Endometrium (tissue), 2 donors: ENCODE data around the gene ROR1.

ENCODE experiments used
- FAIRE-seq: peaks from 2 replicates; lab custom pipeline; 2012; peaks lifted over from hg19 to GRCh38; lab: Jason Lieb, UNC
- donor health status: control.
- donor health status: control.

Gene ROR1

GRCh38 chr1:63937461-63938022 is 163.7 kb downstream of the ROR1 start:
- no peak for FAIRE-seq

- FAIRE-seq = no peak
Observed at GRCh38 chr1:63940440-63940839, 166.6 kb downstream of the ROR1 start.

DNA sequence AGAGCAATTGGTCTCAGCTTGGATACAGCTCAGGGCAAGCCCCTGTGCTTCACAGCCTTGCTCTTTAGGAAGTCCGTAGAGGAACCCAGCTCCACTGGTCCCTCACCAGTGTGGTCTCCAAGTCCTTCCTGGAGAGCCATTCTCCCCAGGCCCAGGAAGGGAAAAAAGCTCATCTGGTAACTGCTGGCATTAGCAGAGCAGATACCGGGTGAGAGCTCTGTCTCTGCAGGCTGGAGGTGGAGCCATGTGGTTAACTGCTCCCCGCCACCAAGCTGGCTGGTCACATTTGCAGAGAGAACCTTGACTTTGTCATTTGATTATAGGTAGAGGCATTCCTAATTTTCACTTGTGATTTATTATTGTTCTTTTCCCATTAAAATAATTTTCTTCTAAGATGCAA is 169.6 kb downstream of the ROR1 start:
- FAIRE-seq = no peak

DNA sequence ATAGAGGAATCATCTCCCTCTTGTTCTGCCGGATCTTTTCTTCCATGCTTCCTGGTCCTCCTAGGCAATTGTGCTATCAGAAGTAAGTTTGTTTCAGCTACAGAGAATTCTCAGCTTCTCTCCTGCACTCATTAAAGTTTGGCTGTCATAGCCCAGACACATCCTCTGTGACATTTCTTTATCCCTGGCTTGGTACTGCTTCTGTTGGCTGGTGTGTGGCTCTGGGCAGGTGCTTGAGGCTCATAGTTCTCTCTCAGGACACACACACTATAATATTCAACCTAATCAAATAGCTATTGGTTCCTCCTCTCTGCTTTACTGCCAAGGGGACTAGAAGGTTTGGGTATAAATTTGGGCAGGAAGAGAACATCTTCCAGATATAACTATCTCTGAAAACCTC is 172.1 kb downstream of the ROR1 start:
- no peak for FAIRE-seq

DNA sequence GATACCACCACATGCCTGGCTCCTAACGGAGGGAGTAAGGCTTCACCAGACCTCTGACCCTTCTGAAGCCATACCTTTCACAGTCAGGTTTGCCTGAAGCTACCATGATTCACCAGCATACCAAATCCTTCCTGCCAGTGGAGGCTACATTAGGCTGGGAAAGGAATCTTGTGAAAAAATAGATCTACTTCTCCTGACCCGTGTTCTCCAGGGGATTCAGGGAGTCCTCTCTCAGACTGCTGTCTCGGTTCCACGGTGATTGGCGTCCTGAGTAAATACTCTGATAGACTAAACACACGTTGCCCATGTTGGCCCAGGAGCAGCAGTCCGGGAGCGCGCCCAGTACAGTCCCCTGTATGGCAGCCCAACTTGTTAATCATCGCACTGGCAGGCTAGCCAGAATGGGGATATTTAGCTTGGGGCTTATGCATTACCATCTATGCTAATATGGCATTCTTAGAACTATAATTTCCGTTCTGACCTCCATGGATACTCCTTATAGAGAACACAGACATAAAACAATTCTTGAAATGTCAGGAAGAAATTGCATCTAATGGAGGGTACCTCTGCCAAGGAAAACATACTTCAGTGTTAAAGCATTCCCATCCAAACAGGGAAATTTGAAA is 173.2 kb downstream of the ROR1 start:
- no peak for FAIRE-seq

DNA sequence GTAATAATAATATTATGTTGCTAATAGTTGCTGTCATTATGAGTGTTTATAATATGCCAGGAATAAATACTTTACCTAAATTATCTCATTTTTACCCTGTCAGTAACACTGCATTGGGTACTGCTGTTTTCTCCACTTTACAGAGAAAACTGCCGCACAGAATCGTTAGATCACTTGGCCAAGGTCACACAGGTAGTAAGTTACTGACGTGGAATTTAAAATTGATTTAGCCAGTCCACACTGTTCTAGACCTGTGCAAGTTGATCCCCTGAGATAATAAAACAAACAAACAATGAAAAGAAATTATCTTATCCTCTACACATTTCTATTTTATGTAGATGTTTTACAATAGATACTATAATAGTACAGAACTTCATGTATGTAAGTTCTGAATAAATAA is 174.1 kb downstream of the ROR1 start:
- FAIRE-seq = peak; percentile 8

- no peak for FAIRE-seq
Observed at GRCh38 chr1:63950023-63950422, 176.2 kb downstream of the ROR1 start.

DNA sequence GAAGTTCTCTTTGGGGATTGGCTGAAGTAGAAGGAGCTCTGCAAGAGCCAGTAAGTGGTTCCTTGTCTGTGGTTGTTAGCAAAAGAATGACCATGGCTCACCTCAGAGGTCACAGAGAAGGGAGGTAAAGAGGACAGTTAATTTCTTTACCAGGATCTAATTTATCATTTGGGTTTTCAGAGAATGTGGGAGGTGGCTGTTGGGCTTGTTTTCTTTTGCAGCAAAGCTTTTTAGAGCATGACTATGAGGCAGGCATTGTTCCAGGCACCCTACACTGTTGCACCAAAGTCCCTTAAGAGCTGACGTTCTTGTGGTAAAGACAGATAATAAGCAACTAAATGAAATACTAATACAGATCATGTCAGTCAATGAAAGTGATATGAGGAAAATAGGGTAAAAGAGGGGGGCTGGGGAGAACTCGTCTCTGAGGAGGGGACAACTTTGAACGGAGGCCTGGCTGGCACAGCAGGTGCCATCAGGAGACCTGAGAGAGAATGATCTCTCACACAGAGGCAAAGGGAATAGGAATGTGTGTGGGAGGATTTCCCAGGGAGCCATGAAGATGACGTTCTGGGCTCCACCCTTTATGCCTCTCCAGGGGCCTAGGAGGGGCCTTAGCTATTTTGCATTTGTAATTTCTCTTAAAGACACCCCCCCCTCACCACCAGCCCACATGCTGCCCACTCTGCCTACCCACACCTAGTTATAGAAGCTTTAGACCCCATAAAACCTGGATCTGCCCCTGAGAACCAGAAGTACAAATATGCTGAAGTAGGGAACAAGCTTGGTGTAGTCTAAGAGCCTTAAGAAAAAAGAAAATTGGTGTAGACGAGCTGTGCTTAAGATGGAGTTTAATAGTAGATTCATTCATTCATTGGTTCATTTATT is 177.5 kb downstream of the ROR1 start:
- FAIRE-seq = no peak

DNA sequence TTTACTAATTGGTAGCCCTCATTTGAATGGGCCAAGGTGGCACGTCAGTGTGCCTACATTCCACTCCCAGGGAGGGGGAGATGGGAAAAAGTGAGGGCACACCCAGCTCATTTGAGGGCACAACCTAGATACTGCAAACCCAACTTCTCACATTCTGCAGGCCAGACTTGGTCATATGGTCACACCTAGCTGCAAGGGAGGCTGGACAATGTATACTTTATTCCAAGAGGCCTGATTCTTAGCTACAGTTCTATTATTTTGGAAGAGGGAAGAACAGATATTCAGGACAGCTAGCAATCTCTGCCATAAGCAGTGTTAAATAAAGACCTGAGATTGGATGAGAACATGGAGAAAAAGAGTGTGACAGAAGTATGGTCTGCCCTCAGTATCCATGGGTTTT is 180.4 kb downstream of the ROR1 start:
- no peak for FAIRE-seq

DNA sequence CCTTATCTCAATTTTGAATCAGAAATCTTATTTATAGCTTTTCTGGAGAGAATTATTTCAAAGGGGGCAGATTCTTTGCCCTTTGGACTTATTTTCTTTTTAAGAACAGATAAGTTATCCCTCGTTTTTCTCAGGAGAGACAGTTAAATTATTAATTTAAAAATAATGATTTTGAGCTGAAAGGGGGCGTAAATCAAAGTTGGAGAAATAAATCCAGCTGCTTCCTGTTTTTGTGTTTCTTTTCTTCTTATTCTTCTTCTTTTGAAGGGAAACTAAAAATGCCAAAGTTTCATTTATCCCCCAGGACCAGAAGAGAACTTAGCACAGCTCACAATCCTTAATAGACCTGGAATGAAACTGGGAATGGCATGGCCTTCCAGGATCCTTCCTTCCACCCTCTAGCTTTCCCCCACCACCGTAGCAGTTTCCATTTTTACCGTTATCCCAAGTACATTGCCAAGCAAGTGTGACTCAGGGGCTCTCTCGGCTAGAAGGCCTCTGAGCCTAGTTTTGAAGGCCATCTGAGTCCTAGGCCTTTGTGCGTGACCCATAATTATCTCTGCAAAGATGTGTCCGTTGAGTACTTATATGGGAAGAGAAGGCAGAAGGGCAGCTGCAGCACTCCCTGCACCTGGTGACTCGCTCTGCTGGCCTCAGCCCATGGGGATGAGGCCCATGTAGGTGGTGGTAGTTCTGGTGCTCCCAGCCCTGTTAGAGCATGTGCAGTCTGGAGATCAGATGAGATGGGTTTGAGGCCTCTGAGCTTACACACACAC is 181.7 kb downstream of the ROR1 start:
- no peak for FAIRE-seq

DNA sequence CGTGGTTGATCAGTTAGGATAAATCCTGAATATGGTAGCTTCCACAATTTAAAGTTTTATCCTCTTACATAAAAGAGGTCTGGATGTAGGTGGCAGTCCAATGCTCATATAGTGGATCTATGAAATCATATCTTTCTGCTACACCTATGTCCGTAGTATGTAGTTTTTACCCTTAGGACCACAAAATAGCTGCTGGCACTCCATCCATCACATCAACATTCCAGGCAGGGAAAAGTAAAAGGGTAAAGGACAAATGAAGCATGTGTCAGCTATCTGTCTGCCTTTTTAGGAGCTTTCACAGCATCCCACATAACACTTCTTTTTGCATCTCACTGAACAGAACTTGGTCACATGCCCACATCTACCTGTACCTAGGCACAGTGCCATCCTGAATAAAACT is 184.7 kb downstream of the ROR1 start:
- no peak for FAIRE-seq

DNA sequence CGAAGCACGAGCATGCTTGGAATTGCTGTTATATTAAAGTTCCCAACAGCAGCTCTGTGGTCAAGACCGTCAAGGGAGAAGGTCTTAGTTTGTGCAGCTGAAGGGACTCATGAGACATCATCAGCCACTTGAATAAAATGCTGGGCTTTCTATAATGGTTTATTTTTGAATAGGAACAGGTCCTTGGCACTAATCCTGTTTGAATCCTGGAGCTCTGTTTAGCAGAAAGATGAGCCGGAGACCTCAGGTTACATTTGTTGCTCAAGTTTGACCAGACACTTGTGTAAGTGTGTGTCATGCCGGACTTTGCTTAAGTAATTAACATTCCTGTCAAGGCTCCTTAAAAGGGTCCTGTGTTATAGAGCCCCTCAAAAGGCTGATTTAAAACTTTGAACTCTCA is 186.5 kb downstream of the ROR1 start:
- no peak for FAIRE-seq

DNA sequence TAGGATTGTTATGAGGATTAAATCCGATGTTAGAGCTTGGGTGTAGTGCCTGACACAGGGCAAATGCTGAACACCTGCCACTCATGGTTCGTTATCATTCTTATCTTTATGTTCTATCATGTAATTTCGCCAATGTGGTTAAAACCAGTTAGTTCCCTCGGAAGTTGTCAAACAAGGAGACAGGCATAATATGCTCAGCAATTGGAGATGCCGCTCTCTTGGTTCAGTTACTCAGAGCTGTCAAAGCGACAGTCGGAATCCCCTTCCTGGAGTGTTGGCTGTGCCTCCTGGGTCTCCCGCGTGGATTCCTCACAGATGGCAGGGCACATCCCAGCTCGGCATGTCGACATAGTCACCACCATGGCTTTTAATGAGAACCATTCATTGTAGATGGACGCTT is 192.2 kb downstream of the ROR1 start:
- no peak for FAIRE-seq

GRCh38 chr1:63967901-63968300 is 194.1 kb downstream of the ROR1 start:
- no peak for FAIRE-seq

DNA sequence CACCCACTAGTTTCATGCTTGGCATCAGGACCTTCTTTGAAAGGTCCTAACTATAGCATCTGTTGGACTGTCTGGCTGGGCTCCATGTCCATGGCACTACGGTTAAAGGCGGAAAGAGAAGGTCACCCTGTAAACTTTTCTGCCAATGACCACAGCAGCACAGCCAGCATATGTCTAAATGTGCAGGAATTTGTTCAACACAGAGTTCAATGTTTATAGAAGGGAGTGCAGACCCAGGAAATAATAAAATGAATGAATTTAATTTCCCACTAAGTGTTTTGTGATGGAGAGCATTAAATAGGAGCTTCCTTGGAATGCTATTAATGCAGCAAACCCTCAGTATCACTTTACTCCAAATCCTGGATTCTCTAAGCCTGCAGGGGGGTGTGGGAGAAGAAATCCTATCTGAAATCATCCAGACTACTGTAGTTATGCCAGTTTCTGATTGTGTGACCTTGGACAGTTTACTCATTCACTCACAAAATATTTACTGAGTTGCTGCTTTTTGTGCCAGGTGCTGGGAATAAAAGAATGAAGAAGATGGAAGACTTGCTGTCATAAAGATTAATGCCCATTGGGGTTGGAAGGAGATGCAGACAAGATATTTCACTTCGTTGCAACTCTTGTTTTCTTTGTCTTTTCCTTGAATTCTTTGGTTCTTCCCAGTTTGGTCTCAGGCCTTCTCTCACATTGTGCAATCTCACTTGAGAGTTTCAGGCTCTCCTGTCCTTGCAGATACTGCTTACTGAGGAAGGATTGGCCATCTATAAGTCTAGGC is 195.0 kb downstream of the ROR1 start:
- FAIRE-seq = peak; percentile 26

DNA sequence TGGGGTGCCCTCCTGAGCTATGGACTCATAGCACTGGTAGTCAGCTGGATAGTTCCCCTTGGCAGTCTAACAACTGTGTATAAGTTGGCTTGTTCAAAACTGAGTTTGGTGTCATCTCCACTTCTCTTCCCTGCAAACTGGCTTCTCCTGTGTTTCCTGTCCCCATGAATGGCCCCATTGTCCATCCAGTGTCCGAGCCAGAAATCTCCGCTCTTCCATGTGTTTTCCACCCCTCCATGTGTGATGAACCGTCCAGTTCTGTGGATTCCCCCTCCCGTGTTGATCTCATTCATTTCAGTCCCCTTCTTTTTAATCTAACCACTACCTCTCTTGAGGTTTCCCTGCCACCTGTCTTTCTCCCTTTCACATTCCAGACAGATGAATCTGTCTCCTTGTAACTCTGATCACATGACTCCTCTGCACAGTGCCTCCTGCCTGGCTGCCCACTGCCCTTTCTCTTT is 195.7 kb downstream of the ROR1 start:
- no peak for FAIRE-seq

- FAIRE-seq = no peak
Observed at GRCh38 chr1:63971557-63971956, 197.7 kb downstream of the ROR1 start.

DNA sequence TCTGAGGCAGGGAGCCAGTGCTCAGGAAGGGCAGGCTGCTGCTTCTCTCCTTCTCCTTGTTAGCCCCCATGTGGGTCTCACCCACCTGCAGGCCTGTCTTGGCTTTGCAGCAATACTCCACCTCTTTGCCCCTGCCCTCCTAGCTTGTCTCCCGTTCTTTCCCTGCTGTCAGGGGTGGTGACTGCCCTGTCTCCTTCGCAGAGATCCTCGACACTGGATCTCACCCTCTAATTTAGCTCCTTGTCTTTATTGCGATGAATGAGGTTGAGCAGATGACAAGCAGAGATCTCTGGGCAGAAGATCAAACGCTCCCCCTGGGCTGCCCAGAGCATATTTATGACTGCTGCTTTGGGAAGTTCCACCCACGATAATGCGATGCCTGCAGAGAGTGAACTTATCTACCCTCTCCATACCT is 199.2 kb downstream of the ROR1 start:
- no peak for FAIRE-seq

DNA sequence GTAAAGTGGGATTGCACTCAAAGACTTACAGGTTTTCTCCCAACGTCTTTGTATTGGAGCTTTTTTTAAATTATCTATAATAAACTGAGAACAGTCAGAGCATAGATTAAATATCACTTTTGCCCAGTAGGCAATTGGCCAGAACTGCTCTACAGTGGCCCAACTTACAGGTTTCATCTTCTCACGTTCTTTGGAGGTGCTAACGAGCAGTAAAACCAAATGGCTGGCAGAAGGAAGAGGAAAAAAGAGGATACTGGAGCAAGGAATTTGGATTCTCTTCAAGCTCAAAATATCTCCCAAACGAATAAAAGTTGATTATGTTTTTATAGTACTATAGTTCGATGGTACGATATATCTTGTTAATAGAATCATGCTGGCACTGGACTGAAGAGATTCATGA is 201.1 kb downstream of the ROR1 start:
- FAIRE-seq = no peak

- FAIRE-seq = no peak
Observed at GRCh38 chr1:63975481-63975880, 201.7 kb downstream of the ROR1 start.

GRCh38 chr1:63976006-63976405 is 202.2 kb downstream of the ROR1 start:
- no peak for FAIRE-seq

- FAIRE-seq = no peak
Observed at GRCh38 chr1:63977466-63977865, 203.6 kb downstream of the ROR1 start.
